ENCODE measurements around the gene PHLDA1.
"Not testable (repeated sequence)": the region's sequence is repeated elsewhere in the genome, so short reads cannot be mapped to it uniquely, and the experiment has no call there.

The PHLDA1 gene

GRCh38 chr12:75984577-75985182 is 46.9 kb downstream of the PHLDA1 start:
- no peak for DNase-seq

- DNase-seq: not testable (repeated sequence)
These were observed 47.7 kb downstream of the PHLDA1 start for GRCh38 chr12:75983851-75984250.

- no peak for DNase-seq
These were observed 48.5 kb downstream of the PHLDA1 start for GRCh38 chr12:75982979-75983660.

GRCh38 chr12:75982169-75982564 is 49.4 kb downstream of the PHLDA1 start:
- no peak for DNase-seq

- no peak for DNase-seq
These were observed 50.1 kb downstream of the PHLDA1 start for GRCh38 chr12:75981247-75982168.

GRCh38 chr12:75979181-75979580 is 52.4 kb downstream of the PHLDA1 start:
- DNase-seq: peak; percentile 40

GRCh38 chr12:75978677-75979076 is 52.9 kb downstream of the PHLDA1 start:
- DNase-seq: peak; percentile 21

GRCh38 chr12:75977952-75978671 is 53.5 kb downstream of the PHLDA1 start:
- DNase-seq: peak; percentile 80

- DNase-seq: no peak
These were observed 54.0 kb downstream of the PHLDA1 start for GRCh38 chr12:75977590-75977951.

GRCh38 chr12:75976913-75977312 is 54.7 kb downstream of the PHLDA1 start:
- no peak for DNase-seq

GRCh38 chr12:75976113-75976512 is 55.5 kb downstream of the PHLDA1 start:
- no peak for DNase-seq

GRCh38 chr12:75975702-75976101 is 55.9 kb downstream of the PHLDA1 start:
- DNase-seq: no peak
